ENCODE results near the gene PPP1R1A. TPM values are rescaled to one million over a fixed set of nuclear protein-coding genes. Genes with fewer than 3 reads are reported as not detected.

PPP1R1A gene
- total and polyA plus RNA-seq, 2 donors (not counting 1 experiment from before 2014, with no cell fraction given), result not detected

- no peaks in the 10 kb centered on the region for H3K79me2 ChIP-seq (ENCODE audit: control insufficient read depth, insufficient read depth, low read length)
- no peak overlapping the region for H3K27ac Mint-ChIP-seq
- peaks cover 12 to 17% of the 10 kb centered on the region in 2 donors for H3K4me1 ChIP-seq (ENCODE audit: control insufficient read depth in 2 of 2, insufficient read depth in 2 of 2, low read length in 2 of 2)
- H3K4me2 ChIP-seq (replicated peaks; ENCODE audit: low read depth, low read length, poor library complexity, severe bottlenecking), result no peak overlapping the region
- ATAC-seq (ENCODE audit: low read depth) (no peak), DNase-seq (no peak)
- H3K27me3 ChIP-seq (replicated peaks in 1 of 4; ENCODE audit: control extremely low read depth in 1 of 4, control insufficient read depth in 3 of 4, insufficient read depth in 4 of 4, low read length in 3 of 4), result no peaks in the 10 kb centered on the region
- no peaks in the 10 kb centered on the region for H3K36me3 ChIP-seq (replicated peaks in 1 of 2; ENCODE audit: control extremely low read depth in 1 of 2, control insufficient read depth in 1 of 2, extremely low read depth in 1 of 2, insufficient read depth in 2 of 2, low read length in 1 of 2)
- H3K9ac ChIP-seq (ENCODE audit: low read length), result no peak overlapping the region
- no peak overlapping the region for H3K4me3 ChIP-seq (ENCODE audit: control extremely low read depth in 1 of 5, extremely low read depth in 1 of 5, insufficient read depth in 1 of 5, low read depth in 2 of 5, low read length in 4 of 5)
- POLR2A ChIA-PET, result interaction anchor here (0.7 kb wide), 1 partner anchor 84 kb away, joined by 3 read pairs; no protein-coding TSS in a partner anchor
- no peak overlapping the region for H2AFZ ChIP-seq (ENCODE audit: insufficient read depth, low read depth, low read length, poor library complexity, severe bottlenecking)
- H3K4me1 Mint-ChIP-seq, result peaks cover 20% of the 10 kb centered on the region
- H3K9me3 ChIP-seq (ENCODE audit: control extremely low read depth in 1 of 3, control insufficient read depth in 2 of 3, insufficient read depth in 1 of 3, low read length in 2 of 3), result no peaks in the 10 kb centered on the region
- CTCF ChIA-PET, result no interaction called here
- no peak overlapping the region for H3K27ac ChIP-seq (ENCODE audit: low read length in 2 of 2)
- H3K9me3 Mint-ChIP-seq (ENCODE audit: insufficient read depth), result no peaks in the 10 kb centered on the region
- intact Hi-C loops (cut with micrococcal nuclease), result no loop called here
- 90% methylated on average over 5 of the region's 5 CpGs for WGBS (ENCODE audit: insufficient coverage)
- no peaks in the 10 kb centered on the region for H3K27me3 Mint-ChIP-seq
- no peak for TF ChIP-seq CTCF (IDR thresholded peaks at IDR 0.05)
- no peaks in the 10 kb centered on the region for H4K20me1 ChIP-seq (ENCODE audit: control insufficient read depth, insufficient read depth, low read length, poor library complexity, severe bottlenecking)
- no peak overlapping the region for H3K4me3 Mint-ChIP-seq
Observed at GRCh38 chr12:54564768-54565167, 23.7 kb downstream of the PPP1R1A start.

- no peak overlapping the region for H3K27ac Mint-ChIP-seq
- no peaks in the 10 kb centered on the region for H3K9me3 Mint-ChIP-seq (ENCODE audit: insufficient read depth)
- intact Hi-C loops (cut with micrococcal nuclease), result no loop called here
- Histone ChIP-seq H3K4me3 (ENCODE audit: control extremely low read depth in 1 of 5, extremely low read depth in 1 of 5, insufficient read depth in 1 of 5, low read depth in 2 of 5, low read length in 4 of 5) (no peak overlapping the region), H3K27ac (ENCODE audit: low read length in 2 of 2) (no peak overlapping the region), H3K27me3 (replicated peaks in 1 of 4; ENCODE audit: control extremely low read depth in 1 of 4, control insufficient read depth in 3 of 4, insufficient read depth in 4 of 4, low read length in 3 of 4) (no peaks in the 10 kb centered on the region), H3K4me2 (replicated peaks; ENCODE audit: low read depth, low read length, poor library complexity, severe bottlenecking) (no peak overlapping the region), H3K9me3 (ENCODE audit: control extremely low read depth in 1 of 3, control insufficient read depth in 2 of 3, insufficient read depth in 1 of 3, low read length in 2 of 3) (no peaks in the 10 kb centered on the region), H3K4me1 (ENCODE audit: control insufficient read depth in 2 of 2, insufficient read depth in 2 of 2, low read length in 2 of 2) (peaks cover 13 to 19% of the 10 kb centered on the region in 2 donors), H3K9ac (ENCODE audit: low read length) (no peak overlapping the region), H3K36me3 (replicated peaks in 1 of 2; ENCODE audit: control extremely low read depth in 1 of 2, control insufficient read depth in 1 of 2, extremely low read depth in 1 of 2, insufficient read depth in 2 of 2, low read length in 1 of 2) (no peaks in the 10 kb centered on the region), H4K20me1 (ENCODE audit: control insufficient read depth, insufficient read depth, low read length, poor library complexity, severe bottlenecking) (no peaks in the 10 kb centered on the region), H2AFZ (ENCODE audit: insufficient read depth, low read depth, low read length, poor library complexity, severe bottlenecking) (no peak overlapping the region), H3K79me2 (ENCODE audit: control insufficient read depth, insufficient read depth, low read length) (no peaks in the 10 kb centered on the region)
- H3K4me1 Mint-ChIP-seq, result peaks cover 24% of the 10 kb centered on the region
- H3K4me3 Mint-ChIP-seq, result no peak overlapping the region
- no peaks in the 10 kb centered on the region for H3K27me3 Mint-ChIP-seq
- 100% methylated on average over 1 of the region's 1 CpG for WGBS (ENCODE audit: insufficient coverage)
- TF ChIP-seq CTCF (IDR thresholded peaks at IDR 0.05), result no peak
- TF ChIP-seq EZH2 (IDR thresholded peaks at IDR 0.05; ENCODE audit: borderline replicate concordance, insufficient read depth, low read depth, low read length, poor library complexity, severe bottlenecking), result no peak
- CTCF ChIA-PET, result no interaction called here
- ATAC-seq (ENCODE audit: low read depth), result no peak
- DNase-seq, result no peak
- POLR2A ChIA-PET, result no interaction called here
Observed at GRCh38 chr12:54563787-54564186, 24.7 kb downstream of the PPP1R1A start.

All from B cell (primary cell).